Stimulated activated CD4-positive, alpha-beta T cell treated with anti-CD3 and anti-CD28 coated beads, Interleukin-12 subunit alpha, Interleukin-12 subunit beta, amount 100 ng/mL, for 4 hours (primary cell): ENCODE measurements around the gene SPATS2.
"Not testable (repeated sequence)": the region's sequence is repeated elsewhere in the genome, so short reads cannot be mapped to it uniquely, and the experiment has no call there.

Experiments used
- DNase-seq: peaks from one replicate; pipeline ENCODE4 v3.0.0-alpha.2; 2020

Gene SPATS2

DNA sequence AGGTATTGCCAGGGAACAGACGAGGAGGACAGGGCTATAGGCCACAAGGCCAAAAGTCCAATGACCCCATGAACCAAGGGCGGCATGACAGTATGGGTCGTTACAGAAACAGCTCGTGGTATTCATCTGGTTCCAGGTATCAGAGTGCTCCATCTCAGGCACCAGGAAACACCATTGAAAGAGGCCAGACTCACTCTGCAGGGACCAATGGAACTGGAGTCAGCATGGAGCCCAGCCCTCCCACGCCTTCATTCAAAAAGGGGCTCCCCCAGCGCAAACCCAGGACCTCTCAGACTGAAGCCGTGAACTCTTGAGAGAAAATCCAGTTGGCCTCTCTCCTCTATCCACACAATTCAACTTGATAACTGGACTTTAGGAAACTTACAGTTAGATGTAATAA lies 158.7 kb downstream of the SPATS2 start:
- no peak for DNase-seq

DNA sequence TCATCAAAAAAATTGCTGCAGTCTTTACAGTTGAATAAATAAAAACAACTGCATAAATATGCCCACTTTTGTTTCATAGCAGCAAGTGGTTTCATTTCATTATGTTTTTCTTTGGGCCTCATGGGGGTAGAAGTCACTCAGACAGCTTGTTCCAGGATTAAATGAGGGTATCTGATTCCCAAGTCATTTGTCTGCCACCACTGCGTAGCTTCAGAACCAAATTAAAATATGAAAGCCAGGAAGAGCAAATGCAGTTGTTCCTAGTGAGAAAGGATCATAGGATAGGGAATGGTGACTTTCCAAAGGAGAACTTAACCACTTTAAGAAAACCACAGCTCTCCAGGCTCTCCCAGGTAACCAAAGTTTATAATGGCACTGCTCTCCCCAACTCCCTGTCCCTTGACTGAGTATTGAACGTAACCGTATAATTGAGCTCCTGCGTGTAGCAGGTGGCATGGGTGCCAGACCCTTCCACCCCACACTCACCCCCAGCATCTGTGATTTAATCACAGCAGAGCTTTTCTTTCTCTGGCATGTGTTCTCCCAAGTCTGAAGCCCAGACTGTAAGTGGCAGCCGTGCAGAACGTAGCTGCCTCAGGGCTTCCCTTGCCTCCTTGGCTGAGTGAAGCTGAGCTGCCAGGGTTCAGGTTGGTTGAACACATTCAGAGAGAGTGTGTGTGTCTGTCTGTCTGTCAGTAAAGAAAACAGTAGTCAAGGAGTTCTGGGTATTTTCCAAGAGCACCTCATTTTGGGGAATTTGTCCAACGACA lies 160.3 kb downstream of the SPATS2 start:
- no peak for DNase-seq

- DNase-seq, result no peak
Observed at GRCh38 chr12:49529414-49529813, 162.2 kb downstream of the SPATS2 start.

GRCh38 chr12:49531745-49532144 lies 164.5 kb downstream of the SPATS2 start:
- DNase-seq, result no peak

- no peak for DNase-seq
Observed at GRCh38 chr12:49533331-49533730, 166.1 kb downstream of the SPATS2 start.

GRCh38 chr12:49534122-49534521 lies 166.9 kb downstream of the SPATS2 start:
- DNase-seq, result not testable (repeated sequence)

DNA sequence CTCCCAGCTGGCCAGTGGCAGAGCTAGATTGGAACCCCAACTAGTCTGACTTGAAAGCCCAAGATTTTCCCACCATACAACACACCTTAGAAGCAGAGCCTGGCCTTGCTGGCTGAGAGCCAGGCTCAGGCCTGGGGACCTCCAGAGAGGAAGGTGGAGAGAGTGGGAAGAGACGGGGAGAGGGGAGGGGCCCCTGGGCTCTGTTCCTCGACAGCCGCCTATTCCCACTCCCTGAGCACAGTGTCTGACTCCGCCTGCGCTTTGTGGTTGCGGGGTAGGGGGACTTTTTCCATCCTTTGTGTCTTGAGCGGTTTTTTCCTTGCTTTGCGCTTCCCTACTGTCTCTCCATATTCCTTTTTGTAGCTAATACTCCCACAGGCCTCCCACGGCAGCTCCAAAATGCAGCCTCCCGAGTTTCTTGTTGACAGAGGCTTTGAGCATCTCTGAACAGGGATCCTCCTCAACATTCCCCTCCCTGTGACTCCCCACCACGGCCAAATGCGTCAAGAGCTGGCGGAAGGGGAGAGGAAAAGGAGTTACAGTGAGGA lies 167.5 kb downstream of the SPATS2 start:
- DNase-seq, result no peak

DNA sequence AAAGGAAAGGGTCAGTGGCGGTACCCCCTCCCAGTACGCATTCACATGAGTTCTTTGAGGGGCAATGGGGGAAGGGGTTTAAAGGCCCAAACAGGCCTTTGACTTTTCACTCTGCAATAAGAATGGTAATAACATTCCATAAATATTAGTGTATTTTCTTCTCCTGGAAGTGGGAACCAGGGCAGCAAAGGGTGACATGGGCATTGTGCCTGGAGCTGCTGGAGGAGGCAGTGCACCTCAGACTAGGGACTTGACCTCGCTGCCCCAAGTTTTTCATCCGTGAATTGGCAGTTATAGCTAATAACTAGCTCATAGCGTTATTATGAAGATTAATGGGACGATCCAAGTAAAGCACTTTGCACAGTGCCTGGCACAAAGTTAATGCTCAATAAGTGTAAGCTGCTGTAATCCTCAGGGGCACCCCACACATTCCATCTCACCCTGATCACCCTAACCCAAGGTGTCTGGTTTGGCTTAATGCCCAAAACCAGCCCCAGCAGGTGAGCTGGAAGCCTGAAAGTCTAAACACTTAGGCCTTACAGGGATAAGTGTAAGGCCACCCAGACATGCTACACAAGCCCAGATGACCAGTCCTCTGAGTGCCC lies 168.8 kb downstream of the SPATS2 start:
- DNase-seq, result no peak

- no peak for DNase-seq
Observed at GRCh38 chr12:49536526-49537071, 169.3 kb downstream of the SPATS2 start.

DNA sequence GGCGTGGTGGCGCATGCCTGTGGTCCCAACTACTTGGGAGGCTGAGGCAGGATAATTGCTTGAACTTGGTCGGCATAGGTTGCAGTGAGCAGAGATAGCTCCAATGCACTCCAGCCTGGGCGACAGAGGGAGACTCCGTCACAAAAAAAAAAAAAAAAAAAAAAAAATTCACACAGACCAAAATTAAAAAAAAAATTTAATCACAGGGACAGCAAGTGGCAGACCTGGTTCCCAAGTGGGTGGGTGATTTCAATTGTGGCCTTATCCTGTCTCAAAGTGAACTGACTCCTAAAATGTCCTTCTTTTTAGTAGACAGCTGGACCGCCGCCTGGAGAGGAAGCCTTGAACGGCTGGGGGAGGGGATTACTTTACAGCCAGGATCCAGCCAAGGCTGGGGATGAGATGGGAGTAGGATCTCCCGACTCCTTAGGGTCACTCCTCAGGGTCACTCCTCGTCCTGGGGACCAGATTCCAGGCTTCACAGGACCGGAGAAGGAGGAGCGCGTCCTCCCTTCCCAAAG lies 170.0 kb downstream of the SPATS2 start:
- DNase-seq, result no peak

DNA sequence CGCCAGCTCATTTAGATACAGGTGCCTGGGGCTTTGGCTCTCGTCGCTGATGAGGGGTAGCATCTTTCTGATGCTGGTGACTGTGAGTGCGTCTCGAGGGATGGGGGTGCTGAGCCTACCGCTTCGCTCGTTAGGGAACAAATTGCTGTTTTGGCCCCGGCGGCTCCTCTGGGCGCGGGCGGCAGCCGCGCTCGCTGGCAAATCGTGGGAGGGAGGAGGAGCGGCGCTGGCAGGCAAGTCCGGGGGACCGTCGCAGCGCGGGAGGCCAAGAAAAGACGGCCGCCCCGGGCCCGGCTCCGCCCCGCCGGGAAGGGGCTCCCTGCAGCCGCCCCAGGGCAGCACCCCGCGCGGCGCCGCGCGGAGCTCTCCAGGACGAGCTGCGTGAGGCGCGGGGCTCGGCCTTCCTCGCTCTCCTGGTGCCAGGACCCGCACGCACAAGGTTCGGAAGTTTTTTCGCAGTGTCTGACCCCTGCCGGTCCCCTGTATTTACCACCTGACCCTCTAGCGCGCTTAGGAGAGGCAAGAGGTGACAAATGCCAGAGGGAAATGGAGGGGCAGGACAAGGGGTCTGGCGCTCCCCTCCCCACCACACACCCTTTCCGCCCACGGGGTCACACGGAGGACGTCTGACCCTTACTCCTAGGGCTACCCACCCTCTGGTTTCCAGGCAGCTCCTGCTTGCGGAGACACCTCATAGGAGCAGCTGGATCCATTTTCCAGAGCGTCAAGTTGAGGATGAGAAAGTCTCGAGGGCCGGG lies 170.7 kb downstream of the SPATS2 start:
- DNase-seq, result peak; percentile 38

DNA sequence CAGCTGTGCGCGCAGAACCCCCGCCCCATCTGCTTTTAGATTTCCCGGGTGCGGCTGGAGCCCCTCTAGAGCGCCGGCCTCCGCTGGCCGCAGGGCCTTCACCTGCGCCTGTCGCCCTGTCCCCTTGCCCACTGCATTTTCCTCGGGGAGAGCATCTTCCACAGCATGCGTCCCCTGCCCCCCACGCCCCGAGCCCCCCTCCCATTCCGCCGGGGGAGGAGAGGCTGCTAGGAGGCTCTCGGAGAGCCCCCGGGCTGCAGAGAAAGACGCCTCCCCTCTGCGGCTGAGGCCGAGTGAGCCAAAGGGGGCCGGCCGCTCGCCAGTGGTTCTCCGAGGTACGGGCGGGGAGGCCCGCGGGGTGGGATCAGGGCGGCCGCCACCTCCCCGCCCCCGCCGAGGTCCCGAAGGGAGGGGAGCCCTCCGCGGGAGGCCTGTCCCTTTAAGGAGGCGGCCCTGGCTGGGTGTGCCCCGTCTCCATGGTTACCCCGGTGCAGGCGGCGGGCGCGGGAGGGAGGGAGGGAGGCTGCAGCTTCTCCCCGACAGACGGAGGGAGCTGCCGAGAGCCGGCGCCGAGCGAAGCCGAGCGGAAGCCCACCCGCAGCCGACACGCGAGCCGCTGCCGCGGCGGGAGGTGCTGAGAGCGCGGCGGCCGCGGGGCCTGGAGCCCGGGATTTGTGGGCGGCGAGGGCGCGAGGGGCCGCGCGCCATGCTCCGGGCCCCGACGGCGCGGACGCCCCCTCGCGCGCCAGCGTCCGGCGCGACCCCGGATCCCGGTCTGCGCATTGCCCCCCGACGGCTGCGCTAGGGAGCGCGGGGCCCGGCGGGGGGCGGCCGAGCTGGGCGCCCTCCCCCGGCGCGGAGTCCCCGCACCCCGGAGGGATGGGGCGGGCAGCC lies 171.5 kb downstream of the SPATS2 start, which contains the start of gene KCNH3:
TSS of gene KCNH3 (plus strand) at position 521 of the 894 bp plus-strand sequence. CDS start 387 bp downstream, outside the sequence.
- DNase-seq, result peak; percentile 76

- DNase-seq, result no peak
Observed at GRCh38 chr12:49539406-49540228, 172.4 kb downstream of the SPATS2 start.

DNA sequence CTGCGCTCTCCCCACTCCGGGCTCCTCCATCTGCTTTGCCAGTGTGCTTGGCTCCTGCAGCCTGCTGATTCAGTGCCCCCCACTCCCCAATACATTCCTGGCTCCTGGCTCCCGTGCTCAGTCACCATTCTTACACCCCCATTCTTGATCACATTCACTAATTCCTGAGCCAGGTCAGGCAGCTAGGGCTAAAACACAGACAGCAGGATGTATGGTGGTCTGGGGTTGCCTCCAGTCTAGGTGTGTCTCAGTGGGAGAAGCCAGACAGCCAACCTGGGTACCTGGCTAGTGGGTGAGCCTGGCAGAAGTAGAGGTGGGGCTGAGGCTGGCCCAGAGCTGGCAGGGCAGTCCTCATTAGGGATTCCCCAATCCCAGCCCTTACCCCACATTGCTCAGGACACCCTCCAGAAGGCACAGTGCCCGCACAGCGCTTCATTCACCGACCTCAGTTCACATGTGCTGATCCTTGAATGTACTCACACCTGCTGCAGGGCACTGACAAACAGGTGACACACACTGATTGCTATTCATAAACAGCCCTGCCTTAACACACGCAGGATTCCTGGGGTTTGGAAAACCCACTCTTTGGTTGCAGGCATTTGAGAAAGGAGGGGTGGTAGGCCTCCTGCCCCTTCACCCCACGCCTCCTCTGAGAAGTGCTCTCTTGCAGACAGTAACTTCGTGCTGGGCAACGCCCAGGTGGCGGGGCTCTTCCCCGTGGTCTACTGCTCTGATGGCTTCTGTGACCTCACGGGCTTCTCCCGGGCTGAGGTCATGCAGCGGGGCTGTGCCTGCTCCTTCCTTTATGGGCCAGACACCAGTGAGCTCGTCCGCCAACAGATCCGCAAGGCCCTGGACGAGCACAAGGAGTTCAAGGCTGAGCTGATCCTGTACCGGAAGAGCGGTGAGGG lies 173.2 kb downstream of the SPATS2 start:
- DNase-seq, result no peak

DNA sequence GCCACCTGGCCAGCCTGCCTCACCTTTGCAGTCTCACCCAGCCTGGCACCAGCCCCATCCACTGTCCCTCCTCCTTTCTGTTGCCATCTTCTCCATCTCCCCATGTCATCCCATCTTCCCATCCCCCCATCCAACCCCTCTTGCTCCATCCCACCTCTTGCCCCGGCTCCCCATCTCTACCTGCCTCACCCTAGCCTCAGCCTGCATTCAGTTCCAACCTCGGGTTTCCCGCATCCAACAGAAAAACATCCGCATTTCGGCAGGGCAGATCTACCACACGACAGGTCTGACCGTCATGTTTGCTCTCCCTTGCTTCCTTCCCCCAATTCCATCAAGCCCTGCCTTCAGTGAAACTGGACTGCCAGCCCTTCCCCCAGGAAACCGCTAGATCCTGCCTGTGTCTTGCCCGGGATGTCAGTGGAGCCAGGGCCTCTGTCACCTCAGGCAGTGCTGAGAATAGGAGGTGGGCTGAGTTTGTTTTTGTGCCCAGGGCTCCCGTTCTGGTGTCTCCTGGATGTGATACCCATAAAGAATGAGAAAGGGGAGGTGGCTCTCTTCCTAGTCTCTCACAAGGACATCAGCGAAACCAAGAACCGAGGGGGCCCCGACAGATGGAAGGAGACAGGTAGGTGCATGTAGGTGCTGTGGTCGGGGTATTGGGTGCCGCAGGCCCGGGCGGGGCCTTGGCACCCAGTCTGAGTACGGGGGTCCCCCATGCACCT lies 174.0 kb downstream of the SPATS2 start:
- no peak for DNase-seq

DNA sequence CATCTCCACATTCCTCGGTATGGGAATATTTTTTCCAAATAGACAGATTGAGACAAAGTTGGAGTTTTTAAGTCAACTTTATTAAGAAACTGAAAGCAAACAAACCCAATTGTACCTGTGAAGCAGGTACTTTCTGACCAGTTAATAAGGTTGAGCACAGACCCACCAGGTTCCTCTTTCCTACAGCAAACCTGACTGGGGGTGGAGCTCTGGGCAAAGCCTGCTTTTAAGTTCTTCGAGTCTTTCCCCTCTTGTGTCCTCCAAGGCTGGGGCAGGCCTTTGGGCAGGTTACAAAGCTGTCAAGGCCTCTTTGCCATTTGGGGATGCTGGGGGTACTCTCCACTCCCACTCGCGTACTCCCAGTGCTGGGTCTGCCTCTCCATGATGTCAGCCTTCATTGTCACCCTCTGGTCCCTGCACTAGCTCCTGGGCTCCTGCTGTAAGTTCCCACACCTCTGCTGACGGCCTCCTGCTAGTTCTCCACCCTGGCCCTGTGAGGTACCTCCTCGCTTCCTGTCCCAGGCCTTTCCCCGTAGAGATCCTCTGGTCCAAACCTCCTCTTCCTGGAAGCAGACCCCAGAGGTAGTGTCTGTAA lies 174.7 kb downstream of the SPATS2 start:
- no peak for DNase-seq

- DNase-seq, result no peak
Observed at GRCh38 chr12:49542592-49543160, 175.4 kb downstream of the SPATS2 start.

- no peak for DNase-seq
Observed at GRCh38 chr12:49543221-49543913, 176.1 kb downstream of the SPATS2 start.
